ENCODE data around the gene POMZP3. TPM values are rescaled to one million over a fixed set of nuclear protein-coding genes. Genes with fewer than 3 reads are reported as not detected.
A peak's percentile ranks its signal among the peaks of the same experiment; 100 is the strongest.
"Not testable (repeated sequence)": the region's sequence is repeated elsewhere in the genome, so short reads cannot be mapped to it uniquely, and the experiment has no call there.

Gene POMZP3
- total RNA-seq, 1 experiment from 2014 or later, result 21.8 TPM

DNA sequence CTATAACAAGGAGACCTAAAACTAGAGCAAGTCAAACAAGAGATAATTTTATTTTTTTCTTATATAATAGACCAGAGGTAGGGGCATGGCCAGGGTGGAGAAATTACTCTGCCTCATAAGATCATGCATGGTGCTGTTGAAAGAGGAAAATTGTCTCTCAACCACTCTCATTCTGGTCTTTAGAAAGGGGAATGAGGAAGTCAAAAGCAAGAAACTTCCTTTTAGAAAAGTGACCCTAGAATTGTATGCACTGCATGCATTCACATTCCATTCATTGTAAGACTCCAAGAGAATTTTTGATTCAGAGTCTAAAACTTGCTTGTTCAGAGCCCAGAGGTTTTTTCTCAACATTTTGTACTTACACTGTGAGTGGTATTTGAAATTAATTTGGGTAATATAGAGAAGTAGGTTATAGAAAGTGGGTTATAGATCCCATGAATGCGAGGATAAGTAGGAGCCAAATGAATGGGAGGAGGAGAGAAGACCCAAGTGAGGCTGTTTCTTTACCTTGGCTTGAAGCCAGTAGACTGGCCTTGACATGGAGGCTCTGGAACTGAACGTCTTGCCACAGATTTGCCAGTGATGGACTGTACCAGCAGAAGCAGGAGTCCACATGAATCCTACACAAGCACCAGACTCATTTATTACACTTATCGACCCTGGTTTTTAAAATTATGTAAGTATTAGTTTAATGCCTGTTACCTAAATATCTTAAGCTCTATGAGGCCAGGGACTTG, 51.0 kb downstream of the POMZP3 start:
- ATAC-seq, result peak; percentile 69; the same call in 1 of the 2 replicates
- H3K4me3 ChIP-seq (ENCODE audit: low read depth in 2 of 2, low read length in 2 of 2); intact Hi-C loops (cut with micrococcal nuclease; ENCODE audit: unreplicated experiment); POLR2A ChIA-PET; DNase-seq (ENCODE audit: low read depth, low spot score); BruUV-seq (replicated peaks); H3K9me3 ChIP-seq (ENCODE audit: control insufficient read depth, insufficient read depth, low read depth, low read length); CTCF ChIA-PET; H3K27me3 ChIP-seq (ENCODE audit: control insufficient read depth, insufficient read depth, low read length); H3K36me3 ChIP-seq (ENCODE audit: control insufficient read depth, insufficient read depth, low read length); H3K27ac ChIP-seq (ENCODE audit: low read length); in situ Hi-C loops (cut with HindIII; ENCODE audit: low pct_unique_long_range_greater_than_20kb, low sequenced_read_pairs): not testable (repeated sequence)
- peaks cover 10% of the 10 kb centered on the region for H3K4me1 ChIP-seq (ENCODE audit: control insufficient read depth, insufficient read depth, low read length)

- H3K27ac ChIP-seq (ENCODE audit: low read length); ATAC-seq; BruUV-seq (replicated peaks); DNase-seq (ENCODE audit: low read depth, low spot score); in situ Hi-C loops (cut with HindIII; ENCODE audit: low pct_unique_long_range_greater_than_20kb, low sequenced_read_pairs); H3K27me3 ChIP-seq (ENCODE audit: control insufficient read depth, insufficient read depth, low read length); H3K36me3 ChIP-seq (ENCODE audit: control insufficient read depth, insufficient read depth, low read length); H3K9me3 ChIP-seq (ENCODE audit: control insufficient read depth, insufficient read depth, low read depth, low read length); POLR2A ChIA-PET; CTCF ChIA-PET; H3K4me3 ChIP-seq (ENCODE audit: low read depth in 2 of 2, low read length in 2 of 2); intact Hi-C loops (cut with micrococcal nuclease; ENCODE audit: unreplicated experiment): not testable (repeated sequence)
- H3K4me1 ChIP-seq (ENCODE audit: control insufficient read depth, insufficient read depth, low read length), result peaks cover 11% of the 10 kb centered on the region
These were observed 51.6 kb downstream of the POMZP3 start for GRCh38 chr7:76575431-76575830.

GRCh38 chr7:76572296-76572695, 54.8 kb downstream of the POMZP3 start:
- H3K36me3 ChIP-seq (ENCODE audit: control insufficient read depth, insufficient read depth, low read length); H3K27ac ChIP-seq (ENCODE audit: low read length); POLR2A ChIA-PET; H3K9me3 ChIP-seq (ENCODE audit: control insufficient read depth, insufficient read depth, low read depth, low read length); BruUV-seq (replicated peaks); CTCF ChIA-PET; in situ Hi-C loops (cut with HindIII; ENCODE audit: low pct_unique_long_range_greater_than_20kb, low sequenced_read_pairs); ATAC-seq; H3K27me3 ChIP-seq (ENCODE audit: control insufficient read depth, insufficient read depth, low read length); DNase-seq (ENCODE audit: low read depth, low spot score); intact Hi-C loops (cut with micrococcal nuclease; ENCODE audit: unreplicated experiment); H3K4me3 ChIP-seq (ENCODE audit: low read depth in 2 of 2, low read length in 2 of 2): not testable (repeated sequence)
- peaks cover 20% of the 10 kb centered on the region for H3K4me1 ChIP-seq (ENCODE audit: control insufficient read depth, insufficient read depth, low read length)

GRCh38 chr7:76570324-76570775, 56.7 kb downstream of the POMZP3 start:
- POLR2A ChIA-PET; BruUV-seq (replicated peaks); H3K27ac ChIP-seq (ENCODE audit: low read length); H3K4me3 ChIP-seq (ENCODE audit: low read depth in 2 of 2, low read length in 2 of 2); CTCF ChIA-PET; H3K9me3 ChIP-seq (ENCODE audit: control insufficient read depth, insufficient read depth, low read depth, low read length); DNase-seq (ENCODE audit: low read depth, low spot score); H3K36me3 ChIP-seq (ENCODE audit: control insufficient read depth, insufficient read depth, low read length); intact Hi-C loops (cut with micrococcal nuclease; ENCODE audit: unreplicated experiment); in situ Hi-C loops (cut with HindIII; ENCODE audit: low pct_unique_long_range_greater_than_20kb, low sequenced_read_pairs); H3K27me3 ChIP-seq (ENCODE audit: control insufficient read depth, insufficient read depth, low read length): not testable (repeated sequence)
- H3K4me1 ChIP-seq (ENCODE audit: control insufficient read depth, insufficient read depth, low read length), result peaks cover 15% of the 10 kb centered on the region
- ATAC-seq, result peak; percentile 74

DNA sequence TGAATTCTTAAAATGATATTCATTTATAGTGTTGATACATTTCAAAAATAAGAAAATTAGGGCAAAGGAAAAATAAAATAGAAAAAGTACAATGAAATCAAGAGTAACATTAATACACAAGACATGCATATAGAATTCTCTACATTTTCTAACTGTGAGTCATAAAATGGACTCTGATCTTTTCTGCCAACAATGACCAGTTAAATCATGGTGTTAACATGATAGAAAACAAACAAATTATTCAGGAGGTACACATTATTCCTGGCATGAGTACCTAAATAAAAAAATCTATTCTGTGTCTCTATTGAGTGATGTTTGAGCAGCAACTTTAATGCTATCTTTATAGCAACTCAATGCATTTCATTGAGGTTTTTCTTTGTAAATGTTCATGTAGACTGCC, 58.3 kb downstream of the POMZP3 start:
- H3K9me3 ChIP-seq (ENCODE audit: control insufficient read depth, insufficient read depth, low read depth, low read length); H3K36me3 ChIP-seq (ENCODE audit: control insufficient read depth, insufficient read depth, low read length); in situ Hi-C loops (cut with HindIII; ENCODE audit: low pct_unique_long_range_greater_than_20kb, low sequenced_read_pairs); BruUV-seq (replicated peaks); intact Hi-C loops (cut with micrococcal nuclease; ENCODE audit: unreplicated experiment); H3K27ac ChIP-seq (ENCODE audit: low read length); H3K27me3 ChIP-seq (ENCODE audit: control insufficient read depth, insufficient read depth, low read length); POLR2A ChIA-PET; CTCF ChIA-PET; H3K4me3 ChIP-seq (ENCODE audit: low read depth in 2 of 2, low read length in 2 of 2): not testable (repeated sequence)
- H3K4me1 ChIP-seq (ENCODE audit: control insufficient read depth, insufficient read depth, low read length), result peaks cover 15% of the 10 kb centered on the region
- peak; percentile 82 for ATAC-seq
- DNase-seq (ENCODE audit: low read depth, low spot score), result peak; percentile 63

GRCh38 chr7:76567753-76568152, 59.3 kb downstream of the POMZP3 start:
- H3K36me3 ChIP-seq (ENCODE audit: control insufficient read depth, insufficient read depth, low read length); DNase-seq (ENCODE audit: low read depth, low spot score); H3K9me3 ChIP-seq (ENCODE audit: control insufficient read depth, insufficient read depth, low read depth, low read length); H3K27me3 ChIP-seq (ENCODE audit: control insufficient read depth, insufficient read depth, low read length); H3K27ac ChIP-seq (ENCODE audit: low read length); H3K4me3 ChIP-seq (ENCODE audit: low read depth in 2 of 2, low read length in 2 of 2); in situ Hi-C loops (cut with HindIII; ENCODE audit: low pct_unique_long_range_greater_than_20kb, low sequenced_read_pairs); CTCF ChIA-PET; ATAC-seq; intact Hi-C loops (cut with micrococcal nuclease; ENCODE audit: unreplicated experiment); POLR2A ChIA-PET: not testable (repeated sequence)
- TSS peak; percentile 9 for BruUV-seq (replicated peaks)
- H3K4me1 ChIP-seq (ENCODE audit: control insufficient read depth, insufficient read depth, low read length), result peaks cover 13% of the 10 kb centered on the region

DNA sequence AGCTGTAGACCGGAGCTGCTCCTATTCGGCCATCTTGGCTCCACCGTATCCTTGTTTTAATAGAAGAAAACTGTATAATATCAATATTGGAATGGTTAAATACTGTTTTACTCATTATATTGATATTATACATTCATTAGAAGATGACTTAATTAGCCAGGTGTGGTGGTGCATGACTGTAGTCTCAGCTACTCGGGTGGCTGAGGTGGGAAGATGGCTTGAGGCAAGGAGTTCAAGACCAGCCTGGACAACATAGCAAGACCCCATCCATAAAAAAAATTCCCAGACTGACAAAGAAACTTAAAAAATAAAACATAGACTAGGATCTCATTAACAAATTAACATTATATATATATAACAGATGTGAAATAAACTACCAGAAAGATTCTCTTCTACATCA, 59.8 kb downstream of the POMZP3 start:
- H3K27ac ChIP-seq (ENCODE audit: low read length); H3K4me3 ChIP-seq (ENCODE audit: low read depth in 2 of 2, low read length in 2 of 2); H3K36me3 ChIP-seq (ENCODE audit: control insufficient read depth, insufficient read depth, low read length); in situ Hi-C loops (cut with HindIII; ENCODE audit: low pct_unique_long_range_greater_than_20kb, low sequenced_read_pairs); ATAC-seq; intact Hi-C loops (cut with micrococcal nuclease; ENCODE audit: unreplicated experiment); DNase-seq (ENCODE audit: low read depth, low spot score); CTCF ChIA-PET; H3K9me3 ChIP-seq (ENCODE audit: control insufficient read depth, insufficient read depth, low read depth, low read length); POLR2A ChIA-PET; BruUV-seq (replicated peaks); H3K27me3 ChIP-seq (ENCODE audit: control insufficient read depth, insufficient read depth, low read length); H3K4me1 ChIP-seq (ENCODE audit: control insufficient read depth, insufficient read depth, low read length): not testable (repeated sequence)
